ENCODE results near the gene NUBP2. TPM values are rescaled to one million over a fixed set of nuclear protein-coding genes. Genes with fewer than 3 reads are reported as not detected.

The NUBP2 gene
- total and polyA plus RNA-seq, 4 donors, result 28.9 to 80.9 (median 54.1) TPM

DNA sequence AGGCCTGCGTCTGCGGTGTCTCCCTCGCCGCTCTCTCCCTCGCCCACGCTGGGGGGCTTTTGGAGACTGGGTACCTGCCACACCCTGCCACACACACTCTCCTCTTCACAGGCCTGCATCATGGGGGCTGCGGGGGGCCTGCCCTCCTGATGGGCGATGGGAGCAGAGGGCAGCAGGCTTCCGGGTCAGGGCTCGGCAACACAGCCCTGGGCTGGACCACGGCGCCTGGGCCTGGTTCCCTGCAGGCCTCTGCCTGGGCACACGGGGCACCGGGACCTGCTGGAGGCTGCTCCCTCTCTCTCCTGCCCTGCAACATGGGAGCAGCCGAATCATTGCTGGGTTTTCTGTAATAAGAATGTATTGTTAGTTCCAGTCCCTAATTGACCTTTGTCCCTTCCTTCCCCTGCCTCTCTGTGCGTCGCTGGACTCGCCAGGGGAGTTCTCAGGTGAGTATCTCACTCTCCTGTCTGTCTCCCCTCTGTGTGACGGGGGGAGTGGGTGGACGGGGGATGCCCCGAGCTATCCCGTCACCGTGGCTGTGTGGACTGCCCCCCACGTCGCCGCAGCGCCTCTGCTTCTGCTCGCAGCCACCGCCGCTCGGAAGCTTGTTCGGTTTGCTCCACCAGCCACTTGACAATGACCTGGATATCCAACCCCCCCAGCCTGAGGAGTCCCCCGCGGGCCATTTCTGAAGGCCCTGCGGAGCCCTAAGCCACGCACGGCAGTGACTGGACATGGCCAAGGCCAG is 24.9 kb upstream of the NUBP2 start:
- TF ChIP-seq NR2F2 (IDR thresholded peaks at IDR 0.05), result no peak
- TF ChIP-seq, protein P1, sequence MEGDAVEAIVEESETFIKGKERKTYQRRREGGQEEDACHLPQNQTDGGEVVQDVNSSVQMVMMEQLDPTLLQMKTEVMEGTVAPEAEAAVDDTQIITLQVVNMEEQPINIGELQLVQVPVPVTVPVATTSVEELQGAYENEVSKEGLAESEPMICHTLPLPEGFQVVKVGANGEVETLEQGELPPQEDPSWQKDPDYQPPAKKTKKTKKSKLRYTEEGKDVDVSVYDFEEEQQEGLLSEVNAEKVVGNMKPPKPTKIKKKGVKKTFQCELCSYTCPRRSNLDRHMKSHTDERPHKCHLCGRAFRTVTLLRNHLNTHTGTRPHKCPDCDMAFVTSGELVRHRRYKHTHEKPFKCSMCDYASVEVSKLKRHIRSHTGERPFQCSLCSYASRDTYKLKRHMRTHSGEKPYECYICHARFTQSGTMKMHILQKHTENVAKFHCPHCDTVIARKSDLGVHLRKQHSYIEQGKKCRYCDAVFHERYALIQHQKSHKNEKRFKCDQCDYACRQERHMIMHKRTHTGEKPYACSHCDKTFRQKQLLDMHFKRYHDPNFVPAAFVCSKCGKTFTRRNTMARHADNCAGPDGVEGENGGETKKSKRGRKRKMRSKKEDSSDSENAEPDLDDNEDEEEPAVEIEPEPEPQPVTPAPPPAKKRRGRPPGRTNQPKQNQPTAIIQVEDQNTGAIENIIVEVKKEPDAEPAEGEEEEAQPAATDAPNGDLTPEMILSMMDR (IDR thresholded peaks at IDR 0.05; ENCODE audit: low read depth, low read length, missing input control), result no peak
- TF ChIP-seq FOXA2 (IDR thresholded peaks at IDR 0.05), result no peak
- TF ChIP-seq GABPA (IDR thresholded peaks at IDR 0.05 in 1 of 2, conservative IDR thresholded peaks at IDR 0.05 in 1 of 2), result no peak
- TF ChIP-seq, protein P2, sequence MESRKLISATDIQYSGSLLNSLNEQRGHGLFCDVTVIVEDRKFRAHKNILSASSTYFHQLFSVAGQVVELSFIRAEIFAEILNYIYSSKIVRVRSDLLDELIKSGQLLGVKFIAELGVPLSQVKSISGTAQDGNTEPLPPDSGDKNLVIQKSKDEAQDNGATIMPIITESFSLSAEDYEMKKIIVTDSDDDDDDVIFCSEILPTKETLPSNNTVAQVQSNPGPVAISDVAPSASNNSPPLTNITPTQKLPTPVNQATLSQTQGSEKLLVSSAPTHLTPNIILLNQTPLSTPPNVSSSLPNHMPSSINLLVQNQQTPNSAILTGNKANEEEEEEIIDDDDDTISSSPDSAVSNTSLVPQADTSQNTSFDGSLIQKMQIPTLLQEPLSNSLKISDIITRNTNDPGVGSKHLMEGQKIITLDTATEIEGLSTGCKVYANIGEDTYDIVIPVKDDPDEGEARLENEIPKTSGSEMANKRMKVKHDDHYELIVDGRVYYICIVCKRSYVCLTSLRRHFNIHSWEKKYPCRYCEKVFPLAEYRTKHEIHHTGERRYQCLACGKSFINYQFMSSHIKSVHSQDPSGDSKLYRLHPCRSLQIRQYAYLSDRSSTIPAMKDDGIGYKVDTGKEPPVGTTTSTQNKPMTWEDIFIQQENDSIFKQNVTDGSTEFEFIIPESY (IDR thresholded peaks at IDR 0.05), result no peak
- no peak for TF ChIP-seq RAD21 (IDR thresholded peaks at IDR 0.05)
- TF ChIP-seq RXRA (IDR thresholded peaks at IDR 0.05), result no peak
- TF ChIP-seq TAF1 (conservative IDR thresholded peaks at IDR 0.05), result no peak
- TF ChIP-seq, protein P3, sequence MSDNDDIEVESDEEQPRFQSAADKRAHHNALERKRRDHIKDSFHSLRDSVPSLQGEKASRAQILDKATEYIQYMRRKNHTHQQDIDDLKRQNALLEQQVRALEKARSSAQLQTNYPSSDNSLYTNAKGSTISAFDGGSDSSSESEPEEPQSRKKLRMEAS (IDR thresholded peaks at IDR 0.05), result no peak
- TF ChIP-seq FOXA1 (IDR thresholded peaks at IDR 0.05), result no peak
- no peak for TF ChIP-seq EGR1 (IDR thresholded peaks at IDR 0.05; ENCODE audit: low read depth in 2 of 2)
- TF ChIP-seq SP1 (IDR thresholded peaks at IDR 0.05), result no peak
- TF ChIP-seq, protein P4, sequence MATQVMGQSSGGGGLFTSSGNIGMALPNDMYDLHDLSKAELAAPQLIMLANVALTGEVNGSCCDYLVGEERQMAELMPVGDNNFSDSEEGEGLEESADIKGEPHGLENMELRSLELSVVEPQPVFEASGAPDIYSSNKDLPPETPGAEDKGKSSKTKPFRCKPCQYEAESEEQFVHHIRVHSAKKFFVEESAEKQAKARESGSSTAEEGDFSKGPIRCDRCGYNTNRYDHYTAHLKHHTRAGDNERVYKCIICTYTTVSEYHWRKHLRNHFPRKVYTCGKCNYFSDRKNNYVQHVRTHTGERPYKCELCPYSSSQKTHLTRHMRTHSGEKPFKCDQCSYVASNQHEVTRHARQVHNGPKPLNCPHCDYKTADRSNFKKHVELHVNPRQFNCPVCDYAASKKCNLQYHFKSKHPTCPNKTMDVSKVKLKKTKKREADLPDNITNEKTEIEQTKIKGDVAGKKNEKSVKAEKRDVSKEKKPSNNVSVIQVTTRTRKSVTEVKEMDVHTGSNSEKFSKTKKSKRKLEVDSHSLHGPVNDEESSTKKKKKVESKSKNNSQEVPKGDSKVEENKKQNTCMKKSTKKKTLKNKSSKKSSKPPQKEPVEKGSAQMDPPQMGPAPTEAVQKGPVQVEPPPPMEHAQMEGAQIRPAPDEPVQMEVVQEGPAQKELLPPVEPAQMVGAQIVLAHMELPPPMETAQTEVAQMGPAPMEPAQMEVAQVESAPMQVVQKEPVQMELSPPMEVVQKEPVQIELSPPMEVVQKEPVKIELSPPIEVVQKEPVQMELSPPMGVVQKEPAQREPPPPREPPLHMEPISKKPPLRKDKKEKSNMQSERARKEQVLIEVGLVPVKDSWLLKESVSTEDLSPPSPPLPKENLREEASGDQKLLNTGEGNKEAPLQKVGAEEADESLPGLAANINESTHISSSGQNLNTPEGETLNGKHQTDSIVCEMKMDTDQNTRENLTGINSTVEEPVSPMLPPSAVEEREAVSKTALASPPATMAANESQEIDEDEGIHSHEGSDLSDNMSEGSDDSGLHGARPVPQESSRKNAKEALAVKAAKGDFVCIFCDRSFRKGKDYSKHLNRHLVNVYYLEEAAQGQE (IDR thresholded peaks at IDR 0.05), result no peak
- no peak for TF ChIP-seq HNF4G (IDR thresholded peaks at IDR 0.05)
- no peak for TF ChIP-seq YY1 (IDR thresholded peaks at IDR 0.05)
- H3K4me1 ChIP-seq (ENCODE audit: control insufficient read depth in 4 of 4, insufficient read depth in 4 of 4, low read length in 3 of 4), result no peaks in the 10 kb centered on the region
- no peak for DNase-seq (ENCODE audit: low spot score)
- 89% methylated on average over 37 of the region's 37 CpGs for WGBS
- H3K27me3 ChIP-seq (ENCODE audit: control insufficient read depth in 4 of 4, insufficient read depth in 4 of 4, low read length in 3 of 4), result no peaks in the 10 kb centered on the region
- H3K9me3 ChIP-seq (ENCODE audit: control insufficient read depth in 4 of 4, low read length in 3 of 4), result no peaks in the 10 kb centered on the region
- no peak overlapping the region for H3K27ac ChIP-seq (ENCODE audit: low read depth in 1 of 2, low read length in 2 of 2)
- H3K36me3 ChIP-seq (ENCODE audit: control insufficient read depth in 4 of 4, insufficient read depth in 3 of 4, low read depth in 1 of 4, low read length in 3 of 4), result peaks cover 5 to 39% (median 11%) of the 10 kb centered on the region in 4 donors
- no peak overlapping the region for H3K4me3 ChIP-seq (ENCODE audit: low read depth in 1 of 3, low read length in 3 of 3)
- no peak overlapping the region for H3K9ac ChIP-seq (ENCODE audit: low read depth in 1 of 2, low read length in 2 of 2)

DNA sequence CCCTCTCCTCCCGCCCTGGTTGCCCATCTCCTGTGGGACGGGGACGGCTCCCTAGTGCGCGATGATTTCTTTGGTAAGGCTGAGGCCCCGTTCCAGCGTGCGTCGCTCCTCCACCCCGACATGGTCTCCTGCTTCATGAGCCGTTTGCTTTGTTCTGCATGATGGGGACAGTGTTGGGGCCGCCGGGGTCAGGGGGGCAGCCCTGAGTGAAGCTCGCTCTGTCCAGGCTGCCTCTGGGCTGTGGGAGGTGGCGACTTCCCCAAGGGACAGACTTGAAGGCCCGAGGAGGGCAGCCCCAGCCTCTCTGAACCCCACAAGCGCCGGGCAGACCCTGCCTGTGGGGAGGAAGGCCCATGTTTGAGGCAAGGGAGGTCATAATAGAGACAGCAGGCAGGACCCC is 23.8 kb upstream of the NUBP2 start:
- WGBS, result 94% methylated on average over 18 of the region's 18 CpGs
- H3K27me3 ChIP-seq (ENCODE audit: control insufficient read depth in 4 of 4, insufficient read depth in 4 of 4, low read length in 3 of 4), result no peaks in the 10 kb centered on the region
- no peak overlapping the region for H3K9ac ChIP-seq (ENCODE audit: low read depth in 1 of 2, low read length in 2 of 2)
- peaks cover 5 to 41% (median 10%) of the 10 kb centered on the region in 4 donors for H3K36me3 ChIP-seq (ENCODE audit: control insufficient read depth in 4 of 4, insufficient read depth in 3 of 4, low read depth in 1 of 4, low read length in 3 of 4)
- H3K9me3 ChIP-seq (ENCODE audit: control insufficient read depth in 4 of 4, low read length in 3 of 4), result no peaks in the 10 kb centered on the region
- no peak overlapping the region for H3K27ac ChIP-seq (ENCODE audit: low read depth in 1 of 2, low read length in 2 of 2)
- no peaks in the 10 kb centered on the region for H3K4me1 ChIP-seq (ENCODE audit: control insufficient read depth in 4 of 4, insufficient read depth in 4 of 4, low read length in 3 of 4)
- DNase-seq (ENCODE audit: low spot score), result no peak
- no peak overlapping the region for H3K4me3 ChIP-seq (ENCODE audit: low read depth in 1 of 3, low read length in 3 of 3)
- TF ChIP-seq HNF4A (conservative IDR thresholded peaks at IDR 0.05) (no peak), EGR1 (IDR thresholded peaks at IDR 0.05; ENCODE audit: low read depth in 2 of 2) (no peak), YY1 (IDR thresholded peaks at IDR 0.05) (no peak), GABPA (IDR thresholded peaks at IDR 0.05 in 1 of 2, conservative IDR thresholded peaks at IDR 0.05 in 1 of 2) (no peak), FOXA2 (IDR thresholded peaks at IDR 0.05) (no peak)
- TF ChIP-seq, protein P2 (IDR thresholded peaks at IDR 0.05), result no peak
- TF ChIP-seq, protein P4 (IDR thresholded peaks at IDR 0.05), result no peak

Measured in liver (tissue), 9 donors.